Measurements from ENCODE around the gene NOG. TPM values are rescaled to one million over a fixed set of nuclear protein-coding genes. Genes with fewer than 3 reads are reported as not detected.

NOG gene
- total and polyA plus RNA-seq, 2 experiments from 2014 or later = 0.39 to 0.66 TPM

GRCh38 chr17:56608944-56609343 is 15.4 kb downstream of the NOG start (continued):
- TF ChIP-seq ZNF462 (CRISPR knock-in tag; IDR thresholded peaks at IDR 0.05) (no peak), CREB1 (CRISPR knock-in tag; IDR thresholded peaks at IDR 0.05; ENCODE audit: low read depth) (no peak)

- H3K27ac ChIP-seq (ENCODE audit: low read depth) = no peak overlapping the region
- H3K36me3 Mint-ChIP-seq (ENCODE audit: low read depth) = no peaks in the 10 kb centered on the region
- no peaks in the 10 kb centered on the region for H3K4me1 Mint-ChIP-seq
- H4K20me1 ChIP-seq (replicated peaks; ENCODE audit: insufficient read depth) = no peaks in the 10 kb centered on the region
- no peak overlapping the region for H3K4me3 Mint-ChIP-seq
- no peak for ATAC-seq
- no peak for DNase-seq (ENCODE audit: low spot score)
- no peak overlapping the region for H2AFZ ChIP-seq
- H3K79me2 ChIP-seq (replicated peaks; ENCODE audit: insufficient read depth) = no peaks in the 10 kb centered on the region
- H3K27ac Mint-ChIP-seq = no peak overlapping the region
- no peak overlapping the region for H3K4me2 ChIP-seq
- H3K4me1 ChIP-seq (ENCODE audit: insufficient read depth) = no peaks in the 10 kb centered on the region
- no peaks in the 10 kb centered on the region for H3K9me3 Mint-ChIP-seq
- H3K27me3 ChIP-seq (ENCODE audit: insufficient read depth) = no peaks in the 10 kb centered on the region
- H3K36me3 ChIP-seq (ENCODE audit: insufficient read depth) = no peaks in the 10 kb centered on the region
- no peaks in the 10 kb centered on the region for H3K9me2 ChIP-seq (ENCODE audit: insufficient read depth)
- no peak for TF ChIP-seq REST (IDR thresholded peaks at IDR 0.05; ENCODE audit: unreplicated experiment)
- no peak overlapping the region for H3K4me3 ChIP-seq
- peaks cover 4% of the 10 kb centered on the region for H3K27me3 Mint-ChIP-seq (ENCODE audit: insufficient read depth, low read depth, poor library complexity)
- no peaks in the 10 kb centered on the region for H3F3A ChIP-seq (replicated peaks; ENCODE audit: low read depth)
Observed at GRCh38 chr17:56610321-56610720, 16.8 kb downstream of the NOG start.

All from GM23338 (cell line).